HepG2 (cell line): Measurements from ENCODE around the gene ARVCF. TPM values are rescaled to one million over a fixed set of nuclear protein-coding genes. Genes with fewer than 3 reads are reported as not detected.

Source experiments
- ATAC-seq: fragments of 200-7000 bp; cut with Tn5 transposase; 3 replicates; pipeline ENCODE4 v1.9.1; 2020; ENCODE audit warnings: mild to moderate bottlenecking, moderate library complexity
- BruUV-seq: library from RNA; stranded (reverse); fragments of 400-500 nt; replicated peaks from 2 replicates; lab custom pipeline; 2021; lab: Mats Ljungman, UMichigan
- CTCF ChIA-PET: fragments of 300-600 bp; formaldehyde crosslinking; extraction: SDS; loops from one replicate; lab custom pipeline; 2021; ENCODE audit warnings: low total read pairs, inconsistent platforms, low intra/inter-chr PET ratio; lab: Yijun Ruan, JAX
- POLR2A ChIA-PET: fragments of 350-600 bp; sonication (Branson Sonifier 250); formaldehyde crosslinking; loops from one replicate; lab custom pipeline; 2020; ENCODE audit warnings: antibody characterized with exemption, inconsistent platforms; lab: Yijun Ruan, JAX
- DNase-seq: peaks from one replicate; pipeline ENCODE4 v3.0.0-alpha.2; 2015; ENCODE audit warnings: low spot score
- FAIRE-seq: peaks from 3 replicates; lab custom pipeline; 2011; peaks lifted over from hg19 to GRCh38; lab: Jason Lieb, UNC
- H2AFZ ChIP-seq: one replicate; pipeline ENCODE4 v1.6.1; 2011; ENCODE audit warnings: low read length, inconsistent platforms
- H3K27ac ChIP-seq: fragments of 300-600 bp; 3 replicates; pipeline ENCODE4 v1.8.0; 2011; ENCODE audit warnings: mixed run types, mild to moderate bottlenecking, mixed read lengths, low read length, inconsistent platforms; ENCODE audit not compliant: insufficient read depth; ENCODE audit errors: extremely low read length
- H3K27me3 ChIP-seq, 2 experiments: fragments of 200-600 bp in 1 of 2; 2 replicates in 1 of 2; 3 replicates in 1 of 2; pipeline versions ENCODE4 v1.6.0 to v1.8.0; 2011; ENCODE audit warnings: low read length in 2 of 2, mild to moderate bottlenecking in 2 of 2, moderate library complexity in 2 of 2, inconsistent platforms in 1 of 2; ENCODE audit not compliant: insufficient read depth in 2 of 2, control insufficient read depth in 1 of 2
- H3K36me3 ChIP-seq, 2 experiments: fragments of 200-600 bp in 1 of 2; replicated peaks in 1 of 2; 2 replicates in 1 of 2; 3 replicates in 1 of 2; pipeline versions ENCODE4 v1.5.1 to v1.8.0; 2011; ENCODE audit warnings: low read length in 2 of 2, inconsistent platforms in 1 of 2; ENCODE audit not compliant: insufficient read depth in 2 of 2, control insufficient read depth in 1 of 2
- H3K4me1 ChIP-seq: 2 replicates; pipeline ENCODE4 v1.5.1; 2012; ENCODE audit warnings: low read length, inconsistent platforms; ENCODE audit not compliant: insufficient read depth
- H3K4me2 ChIP-seq: 2 replicates; pipeline ENCODE4 v1.6.0; 2011; ENCODE audit warnings: low read depth, low read length, inconsistent platforms
- H3K4me3 ChIP-seq, 3 experiments: fragments of 200-600 bp in 1 of 3; sonication (generic), shearing (Covaris generic) in 1 of 3; replicated peaks in 1 of 3; 2 replicates each; pipeline ENCODE4 v1.5.1; 2011 to 2016; ENCODE audit warnings: low read length in 3 of 3, inconsistent platforms in 2 of 3, low read depth in 2 of 3, mild to moderate bottlenecking in 2 of 3, control low read depth in 1 of 3, mixed read lengths in 1 of 3; ENCODE audit not compliant: insufficient read depth in 1 of 3
- H3K79me2 ChIP-seq: one replicate; pipeline ENCODE4 v1.6.1; 2011; ENCODE audit warnings: low read length, inconsistent platforms; ENCODE audit not compliant: insufficient read depth
- H3K9ac ChIP-seq: 2 replicates; pipeline ENCODE4 v1.6.0; 2011; ENCODE audit warnings: mild to moderate bottlenecking, low read depth, low read length, inconsistent platforms; ENCODE audit not compliant: insufficient read depth
- H3K9me3 ChIP-seq: 2 replicates; pipeline ENCODE4 v1.5.1; 2012; ENCODE audit warnings: mild to moderate bottlenecking, low read length
- H4K20me1 ChIP-seq: 2 replicates; pipeline ENCODE4 v1.6.0; 2011; ENCODE audit warnings: inconsistent platforms, mild to moderate bottlenecking, low read length, moderate library complexity; ENCODE audit not compliant: insufficient read depth
- ATF7-NPFF ChIP-seq: sonication (generic); formaldehyde crosslinking; IDR thresholded peaks from 2 replicates; pipeline ENCODE4 v1.8.1; 2023; ENCODE audit warnings: mild to moderate bottlenecking, low read depth, missing genetic modification reagents, moderate library complexity
- DNMT1 ChIP-seq: sonication (generic); formaldehyde crosslinking; IDR thresholded peaks from 2 replicates; pipeline ENCODE4 v1.5.1; 2020; ENCODE audit warnings: mild to moderate bottlenecking, missing genetic modification reagents
- FOXO4 ChIP-seq: sonication (generic); formaldehyde crosslinking; conservative IDR thresholded peaks from 2 replicates; pipeline ENCODE4 v1.8.1; 2023; ENCODE audit warnings: missing genetic modification reagents
- HNRNPUL1 ChIP-seq: fragments of 200-400 bp; formaldehyde crosslinking; IDR thresholded peaks from 2 replicates; pipeline ENCODE4 v1.6.1; 2017; ENCODE audit warnings: low read depth, mild to moderate bottlenecking, low read length, moderate library complexity
- IKZF4 ChIP-seq: sonication (generic); formaldehyde crosslinking; IDR thresholded peaks from 2 replicates; pipeline ENCODE4 v1.5.1; 2020; ENCODE audit warnings: borderline replicate concordance, mild to moderate bottlenecking, low read depth, missing genetic modification reagents; ENCODE audit errors: not compliant biosample characterization
- ZHX2 ChIP-seq, 2 experiments: sonication (generic) in 1 of 2; formaldehyde crosslinking in 1 of 2; IDR thresholded peaks; 2 replicates each; pipeline versions ENCODE4 v1.6.1 to v1.9.0; 2014 to 2022; ENCODE audit warnings: antibody characterized with exemption in 1 of 2, borderline replicate concordance in 1 of 2, inconsistent platforms in 1 of 2, low read depth in 1 of 2, missing genetic modification reagents in 1 of 2
- ZNF160 ChIP-seq: sonication (generic); formaldehyde crosslinking; IDR thresholded peaks from 2 replicates; pipeline ENCODE4 v1.8.0; 2022; ENCODE audit warnings: mild to moderate bottlenecking, inconsistent platforms, missing genetic modification reagents
- ZNF280B ChIP-seq: sonication (generic); formaldehyde crosslinking; IDR thresholded peaks from 2 replicates; pipeline ENCODE4 v1.5.0; 2020; ENCODE audit warnings: missing genetic modification reagents, mild to moderate bottlenecking, borderline replicate concordance
- ZNF292 ChIP-seq: sonication (generic); formaldehyde crosslinking; IDR thresholded peaks from 2 replicates; pipeline ENCODE4 v1.8.1; 2022; ENCODE audit warnings: mild to moderate bottlenecking, low read depth, missing genetic modification reagents, borderline replicate concordance
- ZNF530 ChIP-seq: sonication (generic); formaldehyde crosslinking; IDR thresholded peaks from 2 replicates; pipeline ENCODE4 v1.5.0; 2020; ENCODE audit warnings: low read depth, mild to moderate bottlenecking, missing genetic modification reagents
- ZNF572 ChIP-seq: sonication (generic); formaldehyde crosslinking; IDR thresholded peaks from 2 replicates; pipeline ENCODE4 v1.5.1; 2020; ENCODE audit warnings: mild to moderate bottlenecking, missing genetic modification reagents
- ZNF746 ChIP-seq: sonication (generic); formaldehyde crosslinking; IDR thresholded peaks from 2 replicates; pipeline ENCODE4 v1.8.0; 2022; ENCODE audit warnings: mild to moderate bottlenecking, missing genetic modification reagents
- WGBS: methylation state at CpG from one replicate; pipeline ENCODE4 v1.1.6; 2017; ENCODE audit warnings: low lambda C conversion rate; 5-methylcytosine and 5-hydroxymethylcytosine counted together
- in situ Hi-C: cut with HindIII; loops from 2 replicates; pipeline ENCODE4 v1.10.0; 2017; ENCODE audit warnings: low pct_unique_long_range_greater_than_20kb; ENCODE audit not compliant: extremely low pct_ligation_motif_present
- intact Hi-C: fragments of 100-400 bp; cut with micrococcal nuclease; formaldehyde crosslinking; loops from one replicate; pipeline ENCODE4 v1.10.0; 2022; ENCODE audit not compliant: unreplicated experiment
- polyA plus RNA-seq, 8 experiments: library from polyadenylated mRNA; depleted of rRNA in 3 of 8; stranded (reverse) in 7 of 8; unstranded in 1 of 8; fragments of >200 nt; fragmentation: Illumina TruSeq in 4 of 8; extraction: Trizol in 4 of 8; gene quantifications; 2 replicates each; pipeline versions ENCODE4 v1.2.1 to v1.2.3, GENCODE V29; 2011 to 2016; ENCODE audit warnings: low read depth in 4 of 8, missing spikeins in 1 of 8, mixed read lengths in 1 of 8; ENCODE audit not compliant: insufficient read depth in 1 of 8
- total RNA-seq, 5 experiments: library from RNA; depleted of rRNA; stranded (reverse); fragments of >200 nt; fragmentation: Illumina TruSeq; extraction: Trizol; gene quantifications; 2 replicates each; pipeline ENCODE4 v1.2.3, GENCODE V29; 2016; ENCODE audit warnings: low read depth in 1 of 5

ARVCF gene
- total and polyA plus RNA-seq, 2 of the 13 experiments (the other 11 are each of a cell fraction or from before 2014, with no cell fraction given) = 16.4 to 17.7 TPM

- no peak overlapping the region for H3K27ac ChIP-seq
- peaks cover 18% of the 10 kb centered on the region for H3K4me1 ChIP-seq
- no TSS peak for BruUV-seq
- DNase-seq = no peak
- no peak overlapping the region for H3K9ac ChIP-seq
- FAIRE-seq = no peak
- H3K4me3 ChIP-seq = no peak overlapping the region
- no peak overlapping the region for H3K4me2 ChIP-seq
- H3K36me3 ChIP-seq = no peaks in the 10 kb centered on the region; a peak in 1 of 5 replicates
- no peak for ATAC-seq
- CTCF ChIA-PET = no interaction called here
- peaks cover 9% of the 10 kb centered on the region; the same call in 1 of the 2 replicates for H4K20me1 ChIP-seq
- intact Hi-C loops = no loop called here
- in situ Hi-C loops = no loop called here
- H3K9me3 ChIP-seq = no peaks in the 10 kb centered on the region
- H3K79me2 ChIP-seq = no peaks in the 10 kb centered on the region
- H2AFZ ChIP-seq = no peak overlapping the region
- H3K27me3 ChIP-seq = no peaks in the 10 kb centered on the region
- TF ChIP-seq ZNF572 (no peak), ZNF280B (no peak), ATF7-NPFF (CRISPR knock-in tag) (no peak), ZNF160 (no peak), HNRNPUL1 (no peak), DNMT1 (CRISPR knock-in tag) (no peak), ZNF746 (CRISPR knock-in tag) (no peak), ZNF530 (no peak), ZHX2 (IDR thresholded peaks at IDR 0.05; ENCODE audit: low read depth) (no peak), ZHX2 (CRISPR knock-in tag; IDR thresholded peaks at IDR 0.05; ENCODE audit: borderline replicate concordance) (no peak), ZNF292 (CRISPR knock-in tag) (no peak), IKZF4 (CRISPR knock-in tag) (no peak), FOXO4 (CRISPR knock-in tag) (no peak)
- POLR2A ChIA-PET = no interaction called here
- WGBS = 92% methylated on average over 2 of the region's 18 CpGs
These were observed 27.5 kb downstream of the ARVCF start for GRCh38 chr22:19988965-19989724.
